H9 (cell line): ENCODE results near the gene FXYD1. TPM values are rescaled to one million over a fixed set of nuclear protein-coding genes. Genes with fewer than 3 reads are reported as not detected.

ENCODE experiments used
- DNase-seq: peaks from one replicate; pipeline ENCODE4 v3.0.0-alpha.2; 2017
- H2AFZ ChIP-seq: one replicate; pipeline ENCODE4 v1.6.1; 2013; ENCODE audit warnings: mild to moderate bottlenecking, low read length, control low read depth, moderate library complexity
- H2AK5ac ChIP-seq: 2 replicates; pipeline ENCODE4 v1.6.1; 2013; ENCODE audit warnings: low read length, control low read depth, mixed read lengths; ENCODE audit not compliant: insufficient read length
- H2BK120ac ChIP-seq: one replicate; pipeline ENCODE4 v1.6.1; 2013; ENCODE audit warnings: low read depth, mild to moderate bottlenecking, low read length, control low read depth, inconsistent platforms; ENCODE audit not compliant: poor library complexity, severe bottlenecking
- H2BK12ac ChIP-seq: 2 replicates; pipeline ENCODE4 v1.6.1; 2013; ENCODE audit warnings: low read length, control low read depth, mixed read lengths, low read depth; ENCODE audit not compliant: insufficient read length
- H2BK15ac ChIP-seq: 2 replicates; pipeline ENCODE4 v1.6.1; 2013; ENCODE audit warnings: low read depth, low read length, control low read depth
- H2BK20ac ChIP-seq: one replicate; pipeline ENCODE4 v1.6.1; 2013; ENCODE audit warnings: low read depth, mild to moderate bottlenecking, low read length, control low read depth, inconsistent platforms; ENCODE audit not compliant: poor library complexity, severe bottlenecking
- H2BK5ac ChIP-seq: 2 replicates; pipeline ENCODE4 v1.6.1; 2013; ENCODE audit warnings: low read length, control low read depth, mixed read lengths; ENCODE audit not compliant: insufficient read length
- H3K14ac ChIP-seq: 2 replicates; pipeline ENCODE4 v1.6.1; 2013; ENCODE audit warnings: low read length, control low read depth; ENCODE audit not compliant: insufficient read depth
- H3K18ac ChIP-seq: 2 replicates; pipeline ENCODE4 v1.6.1; 2013; ENCODE audit warnings: low read depth, mild to moderate bottlenecking, mixed read lengths, low read length, control low read depth; ENCODE audit not compliant: insufficient read length
- H3K23ac ChIP-seq: 2 replicates; pipeline ENCODE4 v1.6.1; 2013; ENCODE audit warnings: low read length, control low read depth, mixed read lengths, low read depth; ENCODE audit not compliant: insufficient read length
- H3K23me2 ChIP-seq: 2 replicates; pipeline ENCODE4 v1.6.1; 2013; ENCODE audit warnings: low read depth, mild to moderate bottlenecking, mixed read lengths, low read length, control low read depth; ENCODE audit not compliant: insufficient read length, poor library complexity, severe bottlenecking
- H3K27ac ChIP-seq: 2 replicates; pipeline ENCODE4 v1.5.1; 2013; ENCODE audit warnings: low read length, control low read depth, mixed read lengths, low read depth; ENCODE audit not compliant: insufficient read length
- H3K27me3 ChIP-seq: 2 replicates; pipeline ENCODE4 v1.6.1; 2013; ENCODE audit warnings: low read length, control low read depth, inconsistent platforms; ENCODE audit not compliant: insufficient read depth
- H3K4ac ChIP-seq: 2 replicates; pipeline ENCODE4 v1.6.1; 2013; ENCODE audit warnings: low read depth, mild to moderate bottlenecking, control low read depth, inconsistent platforms, low read length, moderate library complexity
- H3K4me1 ChIP-seq: 2 replicates; pipeline ENCODE4 v1.6.1; 2013; ENCODE audit warnings: low read length, control low read depth, inconsistent platforms; ENCODE audit not compliant: insufficient read depth
- H3K4me2 ChIP-seq: 2 replicates; pipeline ENCODE4 v1.6.1; 2013; ENCODE audit warnings: low read length, control low read depth, mixed read lengths; ENCODE audit not compliant: insufficient read length, insufficient read depth
- H3K56ac ChIP-seq: 2 replicates; pipeline ENCODE4 v1.6.1; 2013; ENCODE audit warnings: low read depth, mild to moderate bottlenecking, mixed read lengths, low read length, control low read depth; ENCODE audit not compliant: insufficient read length
- H3K79me1 ChIP-seq: 2 replicates; pipeline ENCODE4 v1.6.1; 2013; ENCODE audit warnings: low read depth, mild to moderate bottlenecking, moderate library complexity, low read length, control low read depth, inconsistent platforms; ENCODE audit not compliant: insufficient read depth, poor library complexity, severe bottlenecking
- H3K79me2 ChIP-seq: 2 replicates; pipeline ENCODE4 v1.6.1; 2013; ENCODE audit warnings: low read length, control low read depth, inconsistent platforms; ENCODE audit not compliant: insufficient read depth
- H3K9ac ChIP-seq: 2 replicates; pipeline ENCODE4 v1.6.1; 2013; ENCODE audit warnings: low read length, control low read depth, mixed read lengths; ENCODE audit not compliant: insufficient read length; ENCODE audit errors: extremely low read depth
- H3K9me3 ChIP-seq: one replicate; pipeline ENCODE4 v1.6.1; 2013; ENCODE audit warnings: low read depth, low read length, inconsistent platforms; ENCODE audit not compliant: control insufficient read depth
- H3T11ph ChIP-seq: one replicate; pipeline ENCODE4 v1.6.1; 2013; ENCODE audit warnings: mild to moderate bottlenecking, low read length, control low read depth, inconsistent platforms
- H4K20me1 ChIP-seq: one replicate; pipeline ENCODE4 v1.6.1; 2013; ENCODE audit not compliant: control insufficient read depth, insufficient read length, insufficient read depth
- H4K5ac ChIP-seq: 2 replicates; pipeline ENCODE4 v1.6.1; 2013; ENCODE audit warnings: low read depth, mild to moderate bottlenecking, mixed read lengths, low read length, control low read depth; ENCODE audit not compliant: insufficient read length
- H4K8ac ChIP-seq: replicated peaks from 2 replicates; pipeline ENCODE4 v1.6.1; 2013; ENCODE audit warnings: low read length, control low read depth, mixed read lengths, low read depth; ENCODE audit not compliant: insufficient read length
- H4K91ac ChIP-seq: 2 replicates; pipeline ENCODE4 v1.6.1; 2013; ENCODE audit warnings: low read depth, mild to moderate bottlenecking, moderate library complexity, mixed read lengths, low read length, control low read depth; ENCODE audit not compliant: insufficient read length
- H3K27ac Mint-ChIP-seq, 3 experiments: 2 replicates in 2 of 3; 3 replicates in 1 of 3; pipeline ENCODE4 v1.8.0; 2020 to 2021; ENCODE audit warnings: mixed read lengths in 3 of 3, mild to moderate bottlenecking in 1 of 3, moderate library complexity in 1 of 3
- H3K27me3 Mint-ChIP-seq: 2 replicates; pipeline ENCODE4 v1.8.0; 2021; ENCODE audit warnings: low read depth, mild to moderate bottlenecking, moderate library complexity, mixed read lengths
- H3K36me3 Mint-ChIP-seq, 3 experiments: 2 replicates in 2 of 3; 3 replicates in 1 of 3; pipeline ENCODE4 v1.8.0; 2020 to 2021; ENCODE audit warnings: low read depth in 3 of 3, mixed read lengths in 3 of 3; ENCODE audit not compliant: insufficient read depth in 1 of 3
- H3K4me1 Mint-ChIP-seq, 2 experiments: 2 replicates each; pipeline ENCODE4 v1.8.0; 2020; ENCODE audit warnings: mixed read lengths in 2 of 2
- H3K4me3 Mint-ChIP-seq, 2 experiments: 2 replicates in 1 of 2; 3 replicates in 1 of 2; pipeline ENCODE4 v1.8.0; 2020 to 2021; ENCODE audit warnings: mild to moderate bottlenecking in 2 of 2, mixed read lengths in 2 of 2, moderate library complexity in 1 of 2
- H3K9me3 Mint-ChIP-seq, 2 experiments: 2 replicates in 1 of 2; 3 replicates in 1 of 2; pipeline ENCODE4 v1.8.0; 2020; ENCODE audit warnings: mild to moderate bottlenecking in 2 of 2, mixed read lengths in 2 of 2, moderate library complexity in 1 of 2
- WGBS: extraction: QIAGEN DNeasy Blood & Tissue Kit; methylation state at CpG from one replicate; pipeline ENCODE4 v1.1.7; 2013; ENCODE audit warnings: missing lambda C conversion rate, low lambda C conversion rate, mixed read lengths; ENCODE audit not compliant: insufficient read length; ENCODE audit errors: extremely low coverage; 5-methylcytosine and 5-hydroxymethylcytosine counted together
- total RNA-seq: library from RNA; stranded (reverse); gene quantifications from 2 replicates; pipeline ENCODE4 v1.2.1, GENCODE V29; 2021
- TF ChIP-seq, protein P1 (sequence below): fragments of 200-600 bp; sonication (generic); conservative IDR thresholded peaks from 3 replicates; pipeline ENCODE4 v1.8.0; 2021; ENCODE audit warnings: antibody characterized with exemption, mild to moderate bottlenecking

Gene FXYD1
- total RNA-seq, 1 experiment from 2014 or later = 7.7 TPM

DNA sequence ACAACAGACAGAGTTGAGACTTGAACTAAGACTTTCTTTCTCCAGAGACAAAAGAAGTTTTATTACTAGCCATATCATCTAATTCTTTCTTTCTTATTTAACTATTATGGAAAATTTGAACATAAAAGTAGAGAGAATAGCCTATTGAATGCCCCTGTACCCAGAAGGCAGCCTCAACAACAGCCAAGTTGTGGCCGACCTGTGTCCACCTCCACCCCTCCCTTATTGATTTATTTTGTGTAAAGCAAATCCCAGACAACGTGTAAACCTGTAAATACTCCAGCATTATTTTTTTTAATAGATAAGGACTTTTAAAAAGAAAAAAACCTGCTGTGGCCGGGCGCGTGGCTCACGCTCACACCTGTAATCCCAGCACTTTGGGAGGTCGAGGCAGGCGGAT is 49.1 kb upstream of the FXYD1 start:
- Histone ChIP-seq H3T11ph (no peak overlapping the region), H3K9ac (no peak overlapping the region), H3K23ac (no peak overlapping the region), H3K9me3 (no peaks in the 10 kb centered on the region), H3K79me1 (no peaks in the 10 kb centered on the region), H2BK12ac (no peak overlapping the region), H2BK20ac (no peak overlapping the region), H2AFZ (no peak overlapping the region), H3K4me1 (no peaks in the 10 kb centered on the region; the same call in 1 of the 2 replicates), H3K23me2 (no peaks in the 10 kb centered on the region), H4K5ac (no peak overlapping the region), H3K4ac (no peak overlapping the region), H3K4me2 (no peak overlapping the region), H4K8ac (no peak overlapping the region), H3K27me3 (no peaks in the 10 kb centered on the region), H2BK120ac (no peak overlapping the region), H3K18ac (no peak overlapping the region), H3K14ac (no peak overlapping the region), H3K79me2 (no peaks in the 10 kb centered on the region), H4K20me1 (no peaks in the 10 kb centered on the region), H4K91ac (no peak overlapping the region), H2AK5ac (no peak overlapping the region), H3K56ac (no peak overlapping the region), H2BK15ac (no peak overlapping the region), H3K27ac (no peak overlapping the region), H2BK5ac (no peak overlapping the region)
- peaks cover 9 to 16% of the 10 kb centered on the region in 2 experiments for H3K4me1 Mint-ChIP-seq
- TF ChIP-seq, protein P1, sequence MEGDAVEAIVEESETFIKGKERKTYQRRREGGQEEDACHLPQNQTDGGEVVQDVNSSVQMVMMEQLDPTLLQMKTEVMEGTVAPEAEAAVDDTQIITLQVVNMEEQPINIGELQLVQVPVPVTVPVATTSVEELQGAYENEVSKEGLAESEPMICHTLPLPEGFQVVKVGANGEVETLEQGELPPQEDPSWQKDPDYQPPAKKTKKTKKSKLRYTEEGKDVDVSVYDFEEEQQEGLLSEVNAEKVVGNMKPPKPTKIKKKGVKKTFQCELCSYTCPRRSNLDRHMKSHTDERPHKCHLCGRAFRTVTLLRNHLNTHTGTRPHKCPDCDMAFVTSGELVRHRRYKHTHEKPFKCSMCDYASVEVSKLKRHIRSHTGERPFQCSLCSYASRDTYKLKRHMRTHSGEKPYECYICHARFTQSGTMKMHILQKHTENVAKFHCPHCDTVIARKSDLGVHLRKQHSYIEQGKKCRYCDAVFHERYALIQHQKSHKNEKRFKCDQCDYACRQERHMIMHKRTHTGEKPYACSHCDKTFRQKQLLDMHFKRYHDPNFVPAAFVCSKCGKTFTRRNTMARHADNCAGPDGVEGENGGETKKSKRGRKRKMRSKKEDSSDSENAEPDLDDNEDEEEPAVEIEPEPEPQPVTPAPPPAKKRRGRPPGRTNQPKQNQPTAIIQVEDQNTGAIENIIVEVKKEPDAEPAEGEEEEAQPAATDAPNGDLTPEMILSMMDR = no peak
- no peaks in the 10 kb centered on the region for H3K36me3 Mint-ChIP-seq
- no peaks in the 10 kb centered on the region for H3K9me3 Mint-ChIP-seq
- no peak overlapping the region for H3K27ac Mint-ChIP-seq
- no peak overlapping the region for H3K4me3 Mint-ChIP-seq
- no peak for DNase-seq
- WGBS = no CpG with 5 or more reads among the region's 8 CpGs
- H3K27me3 Mint-ChIP-seq = no peaks in the 10 kb centered on the region; the same call in none of the 2 replicates
